Ovary (tissue), 3 donors: ENCODE results near the gene SYT14.

ENCODE experiments used
- CTCF ChIP-seq, 3 donors: fragments of 450-650 bp in 2 of 3; fragments of 200-600 bp in 1 of 3; IDR thresholded peaks; one replicate each; pipeline versions ENCODE4 v1.5.1 to v1.8.0; 2016 to 2022; ENCODE audit warnings: antibody characterized with exemption in 3 of 3, mild to moderate bottlenecking in 1 of 3
- POLR2A ChIP-seq: fragments of 450-650 bp; IDR thresholded peaks from one replicate; pipeline ENCODE4 v1.6.1; 2017; ENCODE audit warnings: antibody characterized with exemption, mild to moderate bottlenecking, moderate library complexity
- donor health status: DM: no; HTN: no; CAD: no.

GRCh38 chr1:209924390-209924789 is 13.6 kb upstream of the SYT14 start:
- TF ChIP-seq CTCF (IDR thresholded peaks at IDR 0.05) (no peak), POLR2A (no peak)
